Fibroblast of villous mesenchyme (primary cell): Measurements from ENCODE around the gene WDTC1. TPM values are rescaled to one million over a fixed set of nuclear protein-coding genes. Genes with fewer than 3 reads are reported as not detected.

ENCODE experiments used
- DNase-seq: peaks from one replicate; pipeline ENCODE4 v3.0.0-alpha.2; 2010; ENCODE audit warnings: low read depth
- H3K4me3 ChIP-seq: 2 replicates; pipeline ENCODE4 v1.5.1; 2011; ENCODE audit warnings: low read depth, mild to moderate bottlenecking, low read length
- CTCF ChIP-seq: IDR thresholded peaks from 2 replicates; pipeline ENCODE4 v1.5.1; 2012; ENCODE audit warnings: low read depth, mild to moderate bottlenecking, low read length; ENCODE audit not compliant: insufficient read depth
- total RNA-seq: library from RNA; depleted of rRNA; stranded (reverse); fragments of >200 nt; gene quantifications from 2 replicates; pipeline ENCODE4 v1.2.3, GENCODE V29; 2012

The WDTC1 gene
- total RNA-seq, 1 donor, result 21.2 TPM

- DNase-seq, result no peak
- H3K4me3 ChIP-seq, result no peak overlapping the region
- TF ChIP-seq CTCF, result no peak
These were observed 108.6 kb downstream of the WDTC1 start for GRCh38 chr1:27342778-27343638.

- no peak for TF ChIP-seq CTCF
- no peak overlapping the region for H3K4me3 ChIP-seq
- DNase-seq, result no peak
These were observed 109.2 kb downstream of the WDTC1 start for GRCh38 chr1:27343639-27344025.

- DNase-seq, result no peak
- no peak for TF ChIP-seq CTCF
- no peak overlapping the region for H3K4me3 ChIP-seq
These were observed 110.8 kb downstream of the WDTC1 start for GRCh38 chr1:27345272-27345671.

- H3K4me3 ChIP-seq, result no peak overlapping the region
- no peak for DNase-seq
- no peak for TF ChIP-seq CTCF
These were observed 111.9 kb downstream of the WDTC1 start for GRCh38 chr1:27346357-27346756.

GRCh38 chr1:27346991-27347624 is 112.7 kb downstream of the WDTC1 start:
- H3K4me3 ChIP-seq, result no peak overlapping the region
- DNase-seq, result no peak
- TF ChIP-seq CTCF, result no peak

GRCh38 chr1:27348861-27349783 is 114.7 kb downstream of the WDTC1 start:
- no peak for TF ChIP-seq CTCF
- H3K4me3 ChIP-seq, result peak overlapping the region; percentile 59
- peak; percentile 17 for DNase-seq
